ENCODE data around the gene TTC28.

The TTC28 gene

DNA sequence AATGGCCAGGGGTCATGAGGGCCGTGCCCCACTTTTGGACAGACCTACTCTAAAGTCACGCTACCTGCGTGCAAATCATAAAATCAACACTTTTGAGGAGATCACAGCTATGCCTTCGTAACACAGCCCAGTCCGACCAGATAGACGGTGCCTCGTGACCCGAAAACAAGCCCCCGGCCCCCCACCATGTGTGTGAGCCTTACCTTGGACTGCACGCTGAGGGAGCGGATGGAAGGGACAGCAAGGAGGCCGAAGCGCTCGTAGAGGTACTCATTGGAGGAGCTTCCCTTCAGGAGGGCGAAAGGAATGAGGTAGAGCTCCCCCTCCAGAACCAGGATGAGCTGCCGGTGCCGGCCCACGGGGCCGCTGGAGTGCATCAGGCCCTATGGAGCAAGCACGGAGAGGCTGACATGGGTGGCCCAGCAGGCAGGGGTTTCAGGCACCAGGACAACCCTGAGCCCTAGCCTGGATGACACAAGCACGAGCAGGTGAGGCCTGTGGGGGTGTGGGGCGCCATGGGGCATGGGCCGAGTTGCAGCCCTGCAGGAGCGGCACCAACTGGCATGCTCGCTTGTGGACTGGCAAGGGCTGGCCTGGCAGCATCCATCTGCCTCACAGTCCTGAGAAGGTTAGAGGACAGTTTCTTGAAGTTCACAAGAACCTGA lies 678.3 kb downstream of the TTC28 start:
- no peak for DNase-seq (ENCODE audit: low spot score)

DNA sequence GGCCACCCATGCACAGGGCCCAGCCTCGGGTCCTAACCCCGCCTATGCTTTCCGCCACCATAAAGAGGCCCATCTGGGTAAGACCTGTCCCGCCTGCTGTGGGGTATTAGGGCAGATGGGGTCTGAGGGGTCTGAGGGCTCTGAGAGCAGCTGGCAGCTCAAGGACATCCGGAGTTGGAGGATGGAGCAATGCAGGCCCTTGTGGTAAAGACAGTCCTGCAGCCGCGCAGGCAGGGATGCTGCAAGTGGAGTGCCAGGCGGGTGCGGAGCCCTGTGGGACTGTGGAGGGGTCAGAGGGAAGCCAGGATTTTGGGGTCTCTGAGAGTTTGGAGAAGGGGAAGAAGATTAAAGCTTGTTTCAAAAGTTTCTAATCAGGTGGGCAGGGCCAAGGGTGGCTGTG lies 679.3 kb downstream of the TTC28 start:
- DNase-seq (ENCODE audit: low spot score) = no peak

DNA sequence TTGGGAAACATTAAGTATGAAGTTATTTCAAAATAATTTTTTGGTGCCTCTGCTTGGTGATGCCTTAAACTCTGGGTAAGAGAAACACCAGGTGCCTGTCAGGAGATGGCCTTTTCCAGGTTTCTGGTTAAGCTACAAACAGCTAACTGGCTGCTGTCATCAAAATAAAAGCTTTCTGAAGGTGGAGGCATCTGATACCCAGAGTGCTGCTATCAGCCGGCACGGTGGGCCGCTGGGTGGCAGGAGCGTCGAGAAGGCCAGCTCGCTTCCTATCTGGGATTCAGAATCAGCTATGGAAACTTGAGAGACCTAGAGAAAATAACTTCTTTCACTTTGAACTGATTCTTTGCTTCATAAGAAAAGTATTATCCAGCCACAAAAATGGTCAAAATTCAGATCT lies 679.8 kb downstream of the TTC28 start:
- DNase-seq (ENCODE audit: low spot score) = no peak

DNA sequence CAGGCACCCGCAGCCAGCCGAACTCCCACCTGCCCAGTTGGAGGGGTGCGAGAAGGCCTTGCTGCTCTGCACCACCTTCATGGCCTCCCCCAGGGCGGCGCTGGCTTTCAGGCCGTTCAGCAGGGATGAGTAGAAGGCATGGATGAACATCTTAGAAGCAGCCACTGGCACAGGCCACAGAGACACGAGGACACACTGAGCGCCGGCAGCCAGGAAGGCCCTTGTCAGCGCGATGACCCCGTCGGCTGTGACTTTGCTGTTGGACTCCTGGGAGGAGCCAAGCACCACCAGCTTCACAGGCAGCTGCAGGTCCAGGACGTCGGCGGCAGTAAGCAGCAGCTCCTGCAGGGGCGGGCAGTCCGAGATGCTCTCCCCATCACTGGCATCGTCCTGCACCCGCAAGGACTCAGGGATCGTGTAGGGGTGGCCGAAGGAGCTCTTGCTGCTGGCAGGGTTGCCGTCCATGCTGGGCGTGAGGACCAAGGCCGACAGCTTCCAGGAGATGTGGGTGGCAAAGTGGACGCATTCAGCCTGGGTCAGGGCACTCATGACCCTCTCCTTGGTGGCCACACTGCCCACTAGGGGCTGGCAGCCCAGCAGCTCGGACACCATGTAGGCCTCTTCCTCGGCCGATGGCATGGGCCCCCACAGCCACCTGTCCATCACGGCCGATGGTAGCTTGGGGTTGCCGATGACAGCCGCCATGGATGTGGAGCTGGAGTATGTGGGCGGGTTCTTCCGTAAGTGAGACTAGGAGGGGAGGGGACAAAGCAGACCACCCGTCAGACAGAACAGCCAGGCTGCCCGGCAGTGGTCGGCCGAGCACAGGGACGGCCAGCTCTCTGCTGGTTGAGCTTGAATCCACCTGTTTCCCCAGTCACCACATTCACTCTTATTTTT lies 680.9 kb downstream of the TTC28 start:
- no peak for DNase-seq (ENCODE audit: low spot score)

- no peak for DNase-seq (ENCODE audit: low spot score)
These were observed 682.1 kb downstream of the TTC28 start for GRCh38 chr22:27997538-27997937.

- no peak for DNase-seq (ENCODE audit: low spot score)
These were observed 682.7 kb downstream of the TTC28 start for GRCh38 chr22:27996981-27997380.

- DNase-seq (ENCODE audit: low spot score) = no peak
These were observed 683.1 kb downstream of the TTC28 start for GRCh38 chr22:27996529-27996925.

DNA sequence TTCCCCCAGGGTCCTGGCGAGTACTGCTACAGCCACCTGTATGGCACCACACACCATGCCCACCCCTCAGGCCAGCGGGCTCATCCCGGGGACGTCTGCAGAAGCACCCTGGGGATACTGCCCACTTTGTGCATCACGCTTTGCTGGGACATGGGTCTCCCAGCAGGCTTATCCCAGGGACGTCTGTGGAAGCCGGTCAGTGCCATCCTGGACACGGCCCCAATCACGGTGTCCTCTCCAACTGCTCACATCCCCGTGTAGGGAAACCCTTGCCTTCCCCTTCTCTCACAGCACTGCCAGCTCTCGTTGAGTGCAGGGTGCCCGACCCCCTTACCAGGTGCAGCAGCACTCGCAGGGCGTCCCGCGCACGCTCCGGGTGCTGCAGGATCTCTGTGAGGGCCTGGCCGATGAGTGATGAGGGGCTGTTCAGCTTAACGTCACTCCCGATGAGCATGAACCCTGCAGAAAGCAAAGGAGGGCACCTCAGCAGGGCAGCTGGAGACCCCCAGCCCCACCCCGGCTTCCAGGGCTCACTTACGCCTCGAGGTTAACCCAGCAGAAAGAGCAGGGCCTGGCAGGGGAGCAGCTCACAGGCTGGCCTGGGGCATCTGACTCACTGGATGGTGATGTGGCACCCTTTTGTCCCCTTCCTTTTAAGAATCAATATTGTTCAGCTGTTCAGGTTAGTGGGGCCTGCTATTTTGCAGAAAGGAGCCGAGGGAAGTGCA lies 683.7 kb downstream of the TTC28 start:
- DNase-seq (ENCODE audit: low spot score) = no peak

DNA sequence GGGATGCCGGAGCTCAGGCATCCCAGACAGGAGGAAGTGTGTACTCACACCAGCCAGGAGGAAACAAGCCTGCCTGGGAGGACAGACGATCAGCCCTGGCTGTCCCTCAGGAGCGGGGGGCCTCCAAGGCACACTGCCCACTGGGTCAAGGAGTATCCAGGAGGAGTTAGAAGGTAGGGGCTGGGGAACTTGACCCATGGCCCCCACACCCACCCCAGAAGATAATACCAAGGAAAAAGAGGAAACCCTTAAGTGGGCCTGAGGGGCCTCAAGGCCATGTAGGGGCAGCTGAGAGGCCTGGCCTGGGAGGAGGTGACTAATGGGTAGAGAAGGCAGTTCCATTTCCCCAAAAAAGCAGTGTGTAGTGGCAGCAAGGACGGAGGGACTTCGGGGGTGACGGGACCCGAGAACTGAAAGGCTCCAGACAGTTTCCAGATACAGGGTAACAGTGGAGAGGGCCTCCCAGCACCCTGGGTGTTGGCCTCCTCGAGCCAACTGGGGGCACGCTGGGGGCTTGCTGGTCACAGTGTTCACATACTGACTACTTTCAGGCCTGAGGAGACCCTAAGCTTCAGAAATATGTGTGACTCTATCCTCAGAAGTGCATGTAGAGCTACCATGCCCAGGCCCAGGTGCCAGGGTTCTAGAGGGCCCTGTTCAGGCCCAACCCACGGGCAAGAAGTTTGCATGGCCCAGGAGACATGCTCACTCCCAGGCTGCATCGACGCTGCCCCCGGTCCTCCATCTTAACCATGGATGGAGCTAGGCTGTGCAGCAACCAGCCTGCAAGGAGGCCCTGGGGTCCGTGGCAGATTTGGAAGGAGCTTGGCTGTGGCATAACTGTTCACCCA lies 684.9 kb downstream of the TTC28 start:
- no peak for DNase-seq (ENCODE audit: low spot score)

GRCh38 chr22:27993774-27994350 lies 685.8 kb downstream of the TTC28 start:
- DNase-seq (ENCODE audit: low spot score) = no peak

DNA sequence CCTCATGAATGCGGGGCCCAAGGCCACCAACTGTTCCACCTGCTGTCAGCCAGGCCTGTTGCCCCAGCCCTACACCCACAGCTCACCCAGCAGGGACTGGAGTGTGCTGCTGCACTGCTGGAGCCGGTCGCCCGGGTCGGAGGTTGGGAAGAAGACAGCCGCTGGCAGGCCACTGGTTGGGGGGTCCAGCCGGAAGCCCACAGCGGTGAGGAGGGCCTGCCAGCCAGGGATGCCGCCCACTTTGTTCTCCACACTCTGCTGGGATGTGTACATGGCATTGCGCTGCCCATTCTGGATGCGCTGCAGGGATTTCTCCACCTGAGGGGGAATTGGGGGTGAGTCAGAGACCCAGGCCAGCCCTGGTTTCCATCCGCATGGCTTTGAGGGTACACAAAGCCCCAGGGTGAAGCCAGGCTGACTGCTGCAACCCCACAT lies 686.4 kb downstream of the TTC28 start:
- no peak for DNase-seq (ENCODE audit: low spot score)

GRCh38 chr22:27992294-27993165 lies 687.1 kb downstream of the TTC28 start:
- DNase-seq (ENCODE audit: low spot score) = no peak

- no peak for DNase-seq (ENCODE audit: low spot score)
These were observed 687.9 kb downstream of the TTC28 start for GRCh38 chr22:27991586-27992293.

GRCh38 chr22:27990879-27991278 lies 688.8 kb downstream of the TTC28 start:
- peak; percentile 98 for DNase-seq (ENCODE audit: low spot score)

- no peak for DNase-seq (ENCODE audit: low spot score)
These were observed 689.2 kb downstream of the TTC28 start for GRCh38 chr22:27990451-27990840.

- no peak for DNase-seq (ENCODE audit: low spot score)
These were observed 689.7 kb downstream of the TTC28 start for GRCh38 chr22:27989758-27990450.

DNA sequence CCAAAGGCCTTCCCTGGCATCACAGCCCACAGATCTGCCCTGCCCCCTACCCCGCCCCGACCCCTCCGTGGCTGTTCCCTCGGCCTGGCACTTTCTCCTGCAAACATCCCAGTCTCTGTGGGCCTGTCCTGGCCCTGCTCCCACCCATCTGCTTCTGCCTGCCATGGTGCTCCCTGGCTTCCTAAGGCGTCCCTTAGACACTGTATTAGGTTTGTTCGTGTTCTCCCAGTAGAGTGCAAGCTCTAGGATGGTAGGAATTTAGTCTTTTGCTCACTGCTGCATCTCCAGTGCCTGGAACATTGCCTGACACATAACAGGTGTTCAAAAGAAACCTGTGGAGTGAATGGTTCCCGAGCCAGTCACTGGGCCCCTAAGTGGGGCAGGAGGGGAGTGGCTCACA lies 690.9 kb downstream of the TTC28 start:
- DNase-seq (ENCODE audit: low spot score) = no peak

DNA sequence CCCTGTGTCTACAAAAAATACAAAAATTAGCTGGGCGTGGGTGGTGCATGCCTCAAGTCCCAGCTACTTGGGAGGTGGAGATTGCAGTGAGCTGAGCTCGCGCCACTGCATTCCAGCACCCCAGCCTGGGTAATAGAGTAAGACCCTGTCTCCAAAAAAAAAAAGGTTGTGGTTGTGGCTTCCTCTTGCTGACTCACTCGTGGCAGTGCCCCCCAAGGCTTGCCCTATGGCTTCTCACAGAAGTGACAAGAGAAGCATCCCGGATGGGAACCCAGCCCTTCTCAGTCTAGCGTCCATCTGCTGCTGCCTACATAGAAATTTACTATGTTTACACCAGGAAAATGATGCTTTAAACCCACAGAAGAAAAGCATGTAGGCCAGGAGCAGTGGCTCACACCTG lies 692.1 kb downstream of the TTC28 start:
- no peak for DNase-seq (ENCODE audit: low spot score)

- no peak for DNase-seq (ENCODE audit: low spot score)
These were observed 692.7 kb downstream of the TTC28 start for GRCh38 chr22:27986937-27987336.

Measured in HuH-7 (cell line).